SU-DHL-6 (cell line): ENCODE measurements around the gene NME7.
"Not testable (repeated sequence)": the region's sequence is repeated elsewhere in the genome, so short reads cannot be mapped to it uniquely, and the experiment has no call there.

Experiments
- H2AFZ ChIP-seq: fragments of 200-600 bp; sonication (generic); 2 replicates; pipeline ENCODE4 v1.6.1; 2014; ENCODE audit warnings: low read depth, mild to moderate bottlenecking, moderate library complexity, mixed read lengths, antibody characterized with exemption, low read length; ENCODE audit not compliant: severe bottlenecking
- H3F3A ChIP-seq: fragments of 200-600 bp; shearing (Covaris generic); 2 replicates; pipeline ENCODE4 v1.6.0; 2016; ENCODE audit warnings: antibody characterized with exemption, mild to moderate bottlenecking; ENCODE audit not compliant: insufficient read depth
- H3K27ac ChIP-seq: fragments of 200-600 bp; sonication (generic); 2 replicates; pipeline ENCODE4 v1.5.1; 2016; ENCODE audit warnings: low read depth, mild to moderate bottlenecking, low read length, moderate library complexity, mixed read lengths
- H3K27me3 ChIP-seq: fragments of 200-600 bp; sonication (generic), shearing (Covaris generic); 2 replicates; pipeline ENCODE4 v1.6.0; 2014; ENCODE audit warnings: mild to moderate bottlenecking, low read length
- H3K36me3 ChIP-seq: fragments of 200-600 bp; sonication (generic); 2 replicates; pipeline ENCODE4 v1.6.1; 2014; ENCODE audit warnings: mild to moderate bottlenecking, low read length, mixed read lengths
- H3K4me2 ChIP-seq: fragments of 300-600, 200-600 bp; shearing (Covaris generic), sonication (generic); 2 replicates; pipeline ENCODE4 v1.6.0; 2014; ENCODE audit warnings: low read length, low read depth, mild to moderate bottlenecking; ENCODE audit not compliant: poor library complexity, severe bottlenecking
- H3K4me3 ChIP-seq: fragments of 200-600 bp; sonication (generic); 2 replicates; pipeline ENCODE4 v1.5.1; 2014; ENCODE audit warnings: antibody characterized with exemption, low read length, mild to moderate bottlenecking, mixed read lengths; ENCODE audit not compliant: insufficient read depth, poor library complexity, severe bottlenecking
- H3K79me2 ChIP-seq: fragments of 200-600 bp; sonication (generic); 2 replicates; pipeline ENCODE4 v1.6.1; 2014; ENCODE audit warnings: mild to moderate bottlenecking, low read length, moderate library complexity; ENCODE audit not compliant: insufficient read depth
- H3K9ac ChIP-seq: fragments of 200-600 bp; sonication (generic); 2 replicates; pipeline ENCODE4 v1.7.0; 2014; ENCODE audit warnings: mild to moderate bottlenecking, low read length
- H3K9me2 ChIP-seq: fragments of 200-600 bp; sonication (generic); replicated peaks from 2 replicates; pipeline ENCODE4 v1.6.1; 2014; ENCODE audit warnings: low read length; ENCODE audit not compliant: insufficient read depth
- H3K9me3 ChIP-seq: fragments of 200-600 bp; sonication (generic); 2 replicates; pipeline ENCODE4 v1.6.1; 2014; ENCODE audit warnings: low read length, mixed read lengths; ENCODE audit not compliant: insufficient read depth
- H4K20me1 ChIP-seq: fragments of 200-600 bp; sonication (generic); 2 replicates; pipeline ENCODE4 v1.6.1; 2014; ENCODE audit warnings: low read depth, mild to moderate bottlenecking, antibody characterized with exemption, low read length, moderate library complexity, mixed read lengths
- CTCF ChIP-seq: fragments of 200-600 bp; sonication (generic); IDR thresholded peaks from one replicate; pipeline ENCODE4 v1.5.1; 2017; ENCODE audit warnings: antibody characterized with exemption, mild to moderate bottlenecking, low read length, moderate library complexity; ENCODE audit not compliant: insufficient read depth, poor library complexity, severe bottlenecking
- EZH2phosphoT487 ChIP-seq: fragments of 200-600 bp; sonication (generic), shearing (Covaris generic); conservative IDR thresholded peaks from 2 replicates; pipeline ENCODE4 v1.6.1; 2018; ENCODE audit warnings: mild to moderate bottlenecking, antibody characterized with exemption, low read length, moderate library complexity, mixed read lengths

NME7 gene

GRCh38 chr1:169180174-169180573 lies 187.4 kb downstream of the NME7 start:
- no peaks in the 10 kb centered on the region for H3K36me3 ChIP-seq
- no peak overlapping the region for H3K4me2 ChIP-seq
- H3K79me2 ChIP-seq = no peaks in the 10 kb centered on the region
- no peak for TF ChIP-seq CTCF
- TF ChIP-seq EZH2phosphoT487 = no peak
- no peak overlapping the region for H3K4me3 ChIP-seq
- no peaks in the 10 kb centered on the region for H3K9me3 ChIP-seq
- H4K20me1 ChIP-seq = no peaks in the 10 kb centered on the region
- no peaks in the 10 kb centered on the region for H3K27me3 ChIP-seq
- H3K9ac ChIP-seq = no peak overlapping the region
- H3K27ac ChIP-seq = no peak overlapping the region
- H2AFZ ChIP-seq = no peak overlapping the region
- H3F3A ChIP-seq = no peaks in the 10 kb centered on the region
- no peaks in the 10 kb centered on the region for H3K9me2 ChIP-seq

- not testable (repeated sequence) for H3K27me3 ChIP-seq, H3K36me3 ChIP-seq, H3K79me2 ChIP-seq, H2AFZ ChIP-seq, H4K20me1 ChIP-seq, H3K9ac ChIP-seq, H3F3A ChIP-seq, H3K9me2 ChIP-seq, H3K4me3 ChIP-seq, H3K4me2 ChIP-seq, H3K27ac ChIP-seq, H3K9me3 ChIP-seq
Observed at GRCh38 chr1:169179431-169179830, 188.2 kb downstream of the NME7 start.

GRCh38 chr1:169175461-169175860 lies 192.1 kb downstream of the NME7 start:
- Histone ChIP-seq H3K9me2 (no peaks in the 10 kb centered on the region), H3K27me3 (no peaks in the 10 kb centered on the region), H3K9me3 (no peaks in the 10 kb centered on the region), H3K9ac (no peak overlapping the region), H2AFZ (no peak overlapping the region), H4K20me1 (no peaks in the 10 kb centered on the region), H3K27ac (no peak overlapping the region), H3F3A (no peaks in the 10 kb centered on the region), H3K36me3 (no peaks in the 10 kb centered on the region), H3K4me2 (no peak overlapping the region), H3K79me2 (no peaks in the 10 kb centered on the region), H3K4me3 (no peak overlapping the region)
- no peak for TF ChIP-seq EZH2phosphoT487
- no peak for TF ChIP-seq CTCF

GRCh38 chr1:169163059-169163458 lies 204.5 kb downstream of the NME7 start:
- no peaks in the 10 kb centered on the region for H3F3A ChIP-seq
- no peaks in the 10 kb centered on the region for H3K9me3 ChIP-seq
- H2AFZ ChIP-seq = no peak overlapping the region
- H3K27me3 ChIP-seq = no peaks in the 10 kb centered on the region
- no peak overlapping the region for H3K4me3 ChIP-seq
- H4K20me1 ChIP-seq = no peaks in the 10 kb centered on the region
- no peak overlapping the region for H3K4me2 ChIP-seq
- TF ChIP-seq CTCF (no peak), EZH2phosphoT487 (no peak)
- H3K9me2 ChIP-seq = no peaks in the 10 kb centered on the region
- no peaks in the 10 kb centered on the region for H3K79me2 ChIP-seq
- H3K27ac ChIP-seq = no peak overlapping the region
- no peaks in the 10 kb centered on the region for H3K36me3 ChIP-seq
- H3K9ac ChIP-seq = no peak overlapping the region
